NCI-H524 treated with DMSO at 0.1 percent for 48 hours (cell line): Measurements from ENCODE around the gene GARS1.
"Not testable (repeated sequence)": the region's sequence is repeated elsewhere in the genome, so short reads cannot be mapped to it uniquely, and the experiment has no call there.

Experiments used
- DNase-seq: peaks from one replicate; lab custom pipeline; 2025; lab: John Stamatoyannopoulos, UW

Gene GARS1

GRCh38 chr7:30572212-30572841 lies 22.4 kb upstream of the GARS1 start:
- DNase-seq: no peak

- no peak for DNase-seq
Measured at GRCh38 chr7:30575910-30576309, 18.8 kb upstream of the GARS1 start.

- DNase-seq: no peak
Measured at GRCh38 chr7:30583181-30583580, 11.5 kb upstream of the GARS1 start.

- DNase-seq: no peak
Measured at GRCh38 chr7:30584415-30584814, 10.3 kb upstream of the GARS1 start.

- DNase-seq: no peak
Measured at GRCh38 chr7:30584965-30585364, 9.7 kb upstream of the GARS1 start.

GRCh38 chr7:30585675-30586074 lies 9.0 kb upstream of the GARS1 start:
- DNase-seq: no peak

GRCh38 chr7:30587547-30587946 lies 7.1 kb upstream of the GARS1 start:
- not testable (repeated sequence) for DNase-seq

- DNase-seq: no peak
Measured at GRCh38 chr7:30589111-30589510, 5.6 kb upstream of the GARS1 start.

GRCh38 chr7:30594048-30594539 lies 584 bp upstream of the GARS1 start:
- DNase-seq: no peak

- DNase-seq: no peak
Measured at GRCh38 chr7:30595436-30596013, 847 bp downstream of the GARS1 start.

GRCh38 chr7:30596014-30596641 lies 1.4 kb downstream of the GARS1 start:
- DNase-seq: no peak

GRCh38 chr7:30596721-30597120 lies 2.0 kb downstream of the GARS1 start:
- DNase-seq: no peak

GRCh38 chr7:30598121-30598876 lies 3.6 kb downstream of the GARS1 start:
- DNase-seq: no peak

- DNase-seq: peak; percentile 54
Measured at GRCh38 chr7:30604901-30605300, 10.2 kb downstream of the GARS1 start.

GRCh38 chr7:30605832-30606231 lies 11.2 kb downstream of the GARS1 start:
- no peak for DNase-seq

GRCh38 chr7:30612658-30613265 lies 18.1 kb downstream of the GARS1 start:
- DNase-seq: no peak

GRCh38 chr7:30613366-30614325 lies 19.0 kb downstream of the GARS1 start:
- DNase-seq: no peak

- DNase-seq: no peak
Measured at GRCh38 chr7:30616318-30616717, 21.6 kb downstream of the GARS1 start.

- DNase-seq: no peak
Measured at GRCh38 chr7:30617359-30617758, 22.7 kb downstream of the GARS1 start.

- no peak for DNase-seq
Measured at GRCh38 chr7:30618080-30618676, 23.5 kb downstream of the GARS1 start.

GRCh38 chr7:30618961-30619360 lies 24.3 kb downstream of the GARS1 start:
- DNase-seq: no peak
